Measurements from ENCODE around the gene HENMT1. TPM values are rescaled to one million over a fixed set of nuclear protein-coding genes. Genes with fewer than 3 reads are reported as not detected.

HENMT1 gene
- total RNA-seq, 1 experiment from 2014 or later = not detected

DNA sequence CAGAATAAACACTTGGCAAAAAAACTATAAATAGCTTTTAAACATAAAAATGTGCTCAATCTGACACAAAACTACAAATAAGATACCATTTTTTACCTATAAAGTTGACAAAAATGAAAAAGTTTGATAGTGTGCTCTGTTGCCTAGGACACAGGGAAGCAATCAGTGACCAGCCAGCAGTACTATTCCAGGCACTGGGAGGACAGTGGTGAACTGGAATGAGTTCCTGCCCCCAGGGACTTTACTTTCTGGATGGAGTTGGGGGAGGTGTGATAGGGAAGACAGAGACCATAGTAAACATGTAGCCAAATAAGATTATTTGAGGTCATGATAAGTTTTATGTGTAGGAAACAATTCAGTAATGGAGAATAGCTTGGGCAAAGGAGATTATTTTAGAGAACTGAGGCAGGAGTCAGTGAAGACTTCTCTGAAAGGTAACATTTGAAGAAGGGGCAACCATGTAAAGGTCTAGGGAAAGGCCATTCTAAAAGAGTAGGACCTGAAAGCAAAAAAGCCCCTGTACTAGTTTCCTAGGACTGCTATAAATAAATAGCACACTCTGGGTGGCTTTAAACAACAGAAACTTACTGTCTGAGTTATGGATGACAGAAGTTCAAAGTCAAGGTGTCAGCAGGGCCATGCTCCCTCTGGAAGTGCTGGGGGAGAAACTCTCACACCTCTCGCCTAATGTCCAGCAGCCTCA lies 59.0 kb downstream of the HENMT1 start:
- DNase-seq (ENCODE audit: low read depth, low spot score) = no peak
- in situ Hi-C loops (cut with HindIII; ENCODE audit: low pct_unique_long_range_greater_than_20kb, low sequenced_read_pairs) = no loop called here

DNA sequence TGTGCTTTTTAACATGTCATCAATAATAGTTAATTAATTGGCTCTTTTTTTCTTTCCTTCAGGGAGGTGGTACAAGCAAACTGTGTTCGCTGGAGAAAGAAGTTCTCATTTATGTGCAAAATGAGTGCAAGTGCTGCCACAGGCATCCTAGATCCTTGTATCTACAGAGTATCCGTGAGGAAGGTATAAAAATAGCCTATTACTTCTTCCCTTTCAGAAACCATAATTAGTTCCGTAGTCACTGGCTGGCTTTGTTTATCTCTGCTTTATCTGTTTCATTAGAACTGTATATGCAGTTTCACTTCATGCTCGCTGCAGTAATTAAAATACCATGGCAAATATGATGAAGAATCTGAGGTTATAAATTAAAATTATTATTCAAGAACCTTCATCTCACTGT lies 60.4 kb downstream of the HENMT1 start:
- no peak for DNase-seq (ENCODE audit: low read depth, low spot score)
- in situ Hi-C loops (cut with HindIII; ENCODE audit: low pct_unique_long_range_greater_than_20kb, low sequenced_read_pairs) = no loop called here

DNA sequence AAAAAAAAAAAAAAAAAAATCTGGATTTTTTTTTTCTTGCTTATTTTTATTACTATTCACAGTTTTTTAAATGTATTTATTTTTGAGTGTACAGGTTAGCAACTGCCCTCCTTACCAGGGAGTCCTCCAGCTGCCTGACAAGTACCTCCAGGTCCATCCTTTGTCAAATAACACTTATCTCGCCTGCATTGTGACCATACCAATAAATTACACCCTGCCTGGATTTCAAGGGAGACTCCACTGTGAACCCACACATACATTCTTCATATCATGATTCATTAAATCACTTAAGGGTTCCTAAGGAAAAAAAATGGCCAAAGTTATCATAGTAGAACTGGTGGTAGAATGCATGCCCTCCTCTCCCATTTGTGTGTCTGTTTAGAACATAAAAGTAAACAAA lies 62.6 kb downstream of the HENMT1 start:
- DNase-seq (ENCODE audit: low read depth, low spot score) = no peak
- in situ Hi-C loops (cut with HindIII; ENCODE audit: low pct_unique_long_range_greater_than_20kb, low sequenced_read_pairs) = no loop called here

Other genes with a start within 250 kb of the HENMT1 start
- gene NBPF6, start 210.8 kb downstream of the HENMT1 start, total RNA-seq (2014; rRNA removed; shearing (Covaris generic)) = not detected in 2 replicates
- gene EEIG2, start 101.0 kb downstream of the HENMT1 start, total RNA-seq (2014; rRNA removed; shearing (Covaris generic)) = 36.0 and 38.5 TPM in 2 replicates
- gene PRPF38B, start 31.2 kb upstream of the HENMT1 start, total RNA-seq (2014; rRNA removed; shearing (Covaris generic)) = 12.9 and 15.6 TPM in 2 replicates
- gene FNDC7, start 51.8 kb upstream of the HENMT1 start, total RNA-seq (2014; rRNA removed; shearing (Covaris generic)) = not detected in 2 replicates
- gene STXBP3, start 85.6 kb upstream of the HENMT1 start, total RNA-seq (2014; rRNA removed; shearing (Covaris generic)) = 40.2 and 44.7 TPM in 2 replicates
- 0.13 TPM in 1 of 2 replicates, not detected in the other for gene AKNAD1, start 196.0 kb upstream of the HENMT1 start, total RNA-seq (2014; rRNA removed; shearing (Covaris generic))
- 25.8 and 27.9 TPM in 2 replicates for gene GPSM2, start 215.9 kb upstream of the HENMT1 start, total RNA-seq (2014; rRNA removed; shearing (Covaris generic))